HCT116 (cell line): Measurements from ENCODE around the gene ZNRF3. TPM values are rescaled to one million over a fixed set of nuclear protein-coding genes. Genes with fewer than 3 reads are reported as not detected.

Experiments used
- ATAC-seq: fragments of 200-7000 bp; cut with Tn5 transposase; 2 replicates; pipeline ENCODE4 v1.9.1; 2020; ENCODE audit warnings: mild to moderate bottlenecking, moderate library complexity
- BruUV-seq: library from RNA; stranded (reverse); fragments of 400-500 nt; replicated peaks from 2 replicates; lab custom pipeline; 2021; lab: Mats Ljungman, UMichigan
- CTCF ChIA-PET: fragments of 300-600 bp; sonication (Branson Sonifier 250); formaldehyde crosslinking; loops from one replicate; lab custom pipeline; 2021; ENCODE audit warnings: antibody characterized with exemption; lab: Charles Lee
- POLR2A ChIA-PET: fragments of 300-600, 350-600 bp; sonication (Branson Sonifier 250); formaldehyde crosslinking; loops from one replicate; lab custom pipeline; 2021; ENCODE audit warnings: antibody characterized with exemption; lab: Charles Lee
- RAD21 ChIA-PET, 2 experiments: fragments of 300-600 bp; sonication (Branson Sonifier 250); formaldehyde crosslinking; loops; one replicate each; lab custom pipeline; 2023; ENCODE audit warnings: low total read pairs in 2 of 2; ENCODE audit not compliant: uncharacterized antibody in 2 of 2, unreplicated experiment in 2 of 2, low non-redundant PET in 1 of 2; lab: Charles Lee
- DNase-seq: peaks from one replicate; pipeline ENCODE4 v3.0.0-alpha.2; 2010; ENCODE audit warnings: low read depth, low spot score
- H2AFZ ChIP-seq: fragments of 200-600 bp; shearing (Covaris generic), sonication (generic); 2 replicates; pipeline ENCODE4 v1.6.1; 2017; ENCODE audit warnings: low read depth, mixed run types, mixed read lengths, antibody characterized with exemption, low read length; ENCODE audit not compliant: poor library complexity, severe bottlenecking
- H3K27ac ChIP-seq: 2 replicates; pipeline ENCODE4 v1.5.1; 2012; ENCODE audit warnings: low read depth, low read length
- H3K27me3 ChIP-seq: fragments of 200-600 bp; sonication (generic); 2 replicates; pipeline ENCODE4 v1.6.1; 2016; ENCODE audit warnings: mixed run types, low read length, mixed read lengths; ENCODE audit not compliant: insufficient read depth
- H3K36me3 ChIP-seq, 2 experiments: fragments of 200-500 bp in 1 of 2; fragments of 200-600 bp in 1 of 2; sonication (Bioruptor generic) in 1 of 2; sonication (generic) in 1 of 2; 2 replicates each; pipeline versions ENCODE4 v1.5.1 to v1.6.1; 2014 to 2016; ENCODE audit warnings: low read length in 2 of 2, inconsistent platforms in 1 of 2, mixed read lengths in 1 of 2, mixed run types in 1 of 2; ENCODE audit not compliant: insufficient read depth in 2 of 2, control insufficient read depth in 1 of 2
- H3K4me1 ChIP-seq, 2 experiments: fragments of 200-600 bp in 1 of 2; sonication (generic) in 1 of 2; 2 replicates each; pipeline versions ENCODE4 v1.5.1 to v1.6.1; 2012 to 2017; ENCODE audit warnings: low read length in 2 of 2, inconsistent platforms in 1 of 2, mild to moderate bottlenecking in 1 of 2, mixed read lengths in 1 of 2, mixed run types in 1 of 2, moderate library complexity in 1 of 2; ENCODE audit not compliant: insufficient read depth in 2 of 2, control insufficient read depth in 1 of 2
- H3K4me2 ChIP-seq: fragments of 200-600 bp; sonication (generic); 2 replicates; pipeline ENCODE4 v1.6.1; 2017; ENCODE audit warnings: mixed run types, low read length, mixed read lengths
- H3K4me3 ChIP-seq, 2 experiments: fragments of 200-600 bp in 1 of 2; sonication (generic) in 1 of 2; replicated peaks in 1 of 2; 2 replicates each; pipeline ENCODE4 v1.5.1; 2011 to 2016; ENCODE audit warnings: low read length in 2 of 2, control low read depth in 1 of 2, low read depth in 1 of 2, mild to moderate bottlenecking in 1 of 2, mixed read lengths in 1 of 2, mixed run types in 1 of 2
- H3K79me2 ChIP-seq: fragments of 200-600 bp; sonication (generic); 2 replicates; pipeline ENCODE4 v1.6.1; 2017; ENCODE audit warnings: mild to moderate bottlenecking, mixed run types, low read length, moderate library complexity, mixed read lengths; ENCODE audit not compliant: insufficient read depth
- H3K9ac ChIP-seq: fragments of 200-600 bp; sonication (generic); 2 replicates; pipeline ENCODE4 v1.6.1; 2016; ENCODE audit warnings: low read length, mixed read lengths
- H3K9me2 ChIP-seq: fragments of 200-600 bp; sonication (generic), shearing (Covaris generic); 2 replicates; pipeline ENCODE4 v1.6.1; 2017; ENCODE audit warnings: mixed run types, mild to moderate bottlenecking, moderate library complexity; ENCODE audit not compliant: insufficient read depth
- H3K9me3 ChIP-seq, 2 experiments: fragments of 200-500 bp in 1 of 2; fragments of 200-600 bp in 1 of 2; sonication (Bioruptor generic) in 1 of 2; sonication (generic) in 1 of 2; 2 replicates each; pipeline ENCODE4 v1.6.1; 2014 to 2017; ENCODE audit warnings: low read length in 2 of 2, mixed read lengths in 2 of 2, inconsistent platforms in 1 of 2, low read depth in 1 of 2, mild to moderate bottlenecking in 1 of 2, mixed run types in 1 of 2, moderate library complexity in 1 of 2; ENCODE audit not compliant: control insufficient read depth in 1 of 2, insufficient read depth in 1 of 2
- H4K20me1 ChIP-seq: fragments of 200-600 bp; sonication (generic), shearing (Covaris generic); 2 replicates; pipeline ENCODE4 v1.6.1; 2017; ENCODE audit warnings: mixed run types, mild to moderate bottlenecking, moderate library complexity; ENCODE audit not compliant: insufficient read depth
- CBX3 ChIP-seq: IDR thresholded peaks from 2 replicates; pipeline ENCODE4 v1.6.1; 2012; ENCODE audit warnings: low read depth
- CTCF ChIP-seq, 3 experiments: fragments of 200-600 bp in 1 of 3; sonication (generic) in 1 of 3; IDR thresholded peaks in 2 of 3; conservative IDR thresholded peaks in 1 of 3; 2 replicates each; pipeline ENCODE4 v1.5.1; 2012 to 2017; ENCODE audit warnings: low read depth in 2 of 3, low read length in 2 of 3, antibody characterized with exemption in 1 of 3, borderline replicate concordance in 1 of 3, control low read depth in 1 of 3, mild to moderate bottlenecking in 1 of 3, mixed read lengths in 1 of 3, mixed run types in 1 of 3, moderate library complexity in 1 of 3; ENCODE audit not compliant: insufficient read depth in 1 of 3
- EZH2 ChIP-seq: fragments of 200-600 bp; sonication (generic); IDR thresholded peaks from 2 replicates; pipeline ENCODE4 v1.6.1; 2017; ENCODE audit warnings: antibody characterized with exemption, mixed run types
- JUND ChIP-seq: IDR thresholded peaks from 2 replicates; pipeline ENCODE4 v1.6.1; 2012
- MAX ChIP-seq: IDR thresholded peaks from 2 replicates; pipeline ENCODE4 v1.6.1; 2012
- POLR2AphosphoS5 ChIP-seq: IDR thresholded peaks from 2 replicates; pipeline ENCODE4 v1.6.1; 2011; ENCODE audit warnings: mild to moderate bottlenecking, low read depth, low read length, moderate library complexity
- SIN3A ChIP-seq: IDR thresholded peaks from 2 replicates; pipeline ENCODE4 v1.6.1; 2012; ENCODE audit warnings: low read depth
- SRF ChIP-seq: IDR thresholded peaks from 2 replicates; pipeline ENCODE4 v1.6.1; 2012; ENCODE audit warnings: low read depth
- ZBTB33 ChIP-seq: IDR thresholded peaks from 2 replicates; pipeline ENCODE4 v1.6.1; 2011; ENCODE audit warnings: mild to moderate bottlenecking, low read length, moderate library complexity; ENCODE audit not compliant: insufficient replicate concordance; ENCODE audit errors: extremely low read depth
- ZFX ChIP-seq: fragments of 450-650 bp; IDR thresholded peaks from 2 replicates; pipeline ENCODE4 v1.6.1; 2017
- ZNF274 ChIP-seq: fragments of 200-500 bp; sonication (Bioruptor generic); IDR thresholded peaks from 2 replicates; pipeline ENCODE4 v1.6.1; 2014; ENCODE audit warnings: mild to moderate bottlenecking, low read depth, low read length, inconsistent platforms
- intact Hi-C: fragments of 100-400 bp; cut with micrococcal nuclease; formaldehyde crosslinking; loops from 2 replicates; pipeline ENCODE4 v1.10.0; 2022
- total RNA-seq: library from RNA; stranded (reverse); gene quantifications from one replicate; pipeline ENCODE4 v1.2.1, GENCODE V29; 2021; ENCODE audit not compliant: unreplicated experiment

The ZNRF3 gene
- total RNA-seq, 1 experiment from 2014 or later, result 12.2 TPM

GRCh38 chr22:28910569-28911303, 27.4 kb downstream of the ZNRF3 start:
- Histone ChIP-seq H3K4me3 (no peak overlapping the region), H3K9ac (no peak overlapping the region), H3K4me2 (no peak overlapping the region), H3K4me1 (peaks cover 46 to 68% of the 10 kb centered on the region in 2 experiments), H3K9me2 (no peaks in the 10 kb centered on the region), H4K20me1 (peaks cover 5% of the 10 kb centered on the region; the same call in 1 of the 2 replicates), H3K27ac (no peak overlapping the region), H3K9me3 (no peaks in the 10 kb centered on the region), H3K36me3 (no peaks in the 10 kb centered on the region), H3K27me3 (no peaks in the 10 kb centered on the region), H2AFZ (no peak overlapping the region), H3K79me2 (peaks cover 82% of the 10 kb centered on the region)
- TF ChIP-seq ZBTB33 (no peak), EZH2 (no peak)
- ATAC-seq (no peak), DNase-seq (no peak)
- RAD21 ChIA-PET, result no interaction called here
- POLR2A ChIA-PET, result no interaction called here
- intact Hi-C loops, result no loop called here
- CTCF ChIA-PET, result no interaction called here
- BruUV-seq, result no TSS peak

GRCh38 chr22:28911304-28911690, 27.9 kb downstream of the ZNRF3 start:
- Histone ChIP-seq H3K9me2 (no peaks in the 10 kb centered on the region), H2AFZ (no peak overlapping the region), H3K79me2 (peaks cover 83% of the 10 kb centered on the region), H3K9me3 (no peaks in the 10 kb centered on the region), H3K9ac (no peak overlapping the region), H3K4me2 (no peak overlapping the region), H3K27me3 (no peaks in the 10 kb centered on the region), H3K4me1 (peaks cover 48 to 72% of the 10 kb centered on the region in 2 experiments), H3K27ac (no peak overlapping the region), H3K4me3 (no peak overlapping the region), H4K20me1 (peaks cover 5% of the 10 kb centered on the region; the same call in 1 of the 2 replicates), H3K36me3 (no peaks in the 10 kb centered on the region)
- CTCF ChIA-PET, result no interaction called here
- POLR2A ChIA-PET, result no interaction called here
- intact Hi-C loops, result no loop called here
- ATAC-seq, result no peak
- BruUV-seq, result no TSS peak
- RAD21 ChIA-PET, result no interaction called here
- no peak for DNase-seq
- no peak for TF ChIP-seq CBX3
- TF ChIP-seq CTCF (IDR thresholded peaks at IDR 0.05 in 2 of 3, conservative IDR thresholded peaks at IDR 0.05 in 1 of 3; ENCODE audit: borderline replicate concordance in 1 of 3, insufficient read depth in 1 of 3, low read depth in 2 of 3, low read length in 2 of 3), result no peak
- no peak for TF ChIP-seq SIN3A
- TF ChIP-seq JUND, result no peak
- TF ChIP-seq SRF, result no peak
- no peak for TF ChIP-seq ZFX
- no peak for TF ChIP-seq MAX
- TF ChIP-seq ZNF274, result no peak
- TF ChIP-seq POLR2AphosphoS5, result no peak
